GM21723 (cell line): Measurements from ENCODE around the gene LGALS12.

Source experiments
- ATAC-seq: cut with Tn5 transposase; IDR thresholded peaks from one replicate; pipeline ENCODE4 v1.9.1; 2021; ENCODE audit warnings: mild to moderate bottlenecking, moderate library complexity; ENCODE audit not compliant: unreplicated experiment

LGALS12 gene

GRCh38 chr11:63505857-63506528, at the start of gene LGALS12:
Gene LGALS12, plus strand, starts transcription at chr11:63506084. Its CDS starts 375 bp downstream, at chr11:63506459.
- ATAC-seq = no peak

DNA sequence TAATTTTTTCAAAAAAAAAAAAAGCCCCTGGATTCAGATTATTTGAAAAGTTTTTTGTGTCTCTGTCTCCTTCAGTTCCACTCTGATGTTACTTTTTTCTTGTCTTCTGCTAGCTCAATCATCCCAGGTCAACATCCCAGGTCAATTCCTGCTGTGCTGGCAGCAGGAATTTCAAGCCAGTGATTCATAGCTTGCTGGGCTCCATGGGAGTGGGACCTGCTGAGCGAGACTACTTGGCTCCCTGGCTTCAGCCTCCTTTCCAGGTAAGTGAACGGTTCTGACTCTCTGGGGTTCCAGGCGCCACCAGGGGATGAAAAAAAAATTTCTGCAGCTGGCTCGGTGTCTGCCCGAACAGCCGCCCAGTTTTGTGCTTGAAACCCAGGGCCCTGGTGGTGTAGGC, 46.3 kb upstream of the LGALS12 start:
- no peak for ATAC-seq

GRCh38 chr11:63462137-63462536, 43.7 kb upstream of the LGALS12 start:
- no peak for ATAC-seq

GRCh38 chr11:63470311-63470710, 35.6 kb upstream of the LGALS12 start:
- ATAC-seq = no peak

DNA sequence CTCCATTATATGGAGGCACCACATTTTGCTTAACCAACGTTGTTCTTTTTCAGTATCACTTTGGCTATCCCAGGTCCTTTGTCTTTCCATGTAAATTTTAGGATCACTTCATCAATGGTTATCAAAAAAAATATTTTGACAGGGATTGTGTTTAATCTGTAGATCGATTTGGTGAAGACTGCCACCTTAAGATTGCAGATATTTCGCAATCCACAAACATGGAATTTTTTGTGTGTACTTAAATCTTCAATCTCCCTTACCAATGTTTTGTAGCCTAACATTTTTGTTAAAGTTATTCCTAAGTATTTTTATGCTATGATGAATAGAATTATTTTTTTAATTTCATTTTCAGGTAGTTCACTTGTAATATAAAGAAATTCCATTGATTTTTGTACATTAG, 33.5 kb upstream of the LGALS12 start:
- ATAC-seq = no peak

DNA sequence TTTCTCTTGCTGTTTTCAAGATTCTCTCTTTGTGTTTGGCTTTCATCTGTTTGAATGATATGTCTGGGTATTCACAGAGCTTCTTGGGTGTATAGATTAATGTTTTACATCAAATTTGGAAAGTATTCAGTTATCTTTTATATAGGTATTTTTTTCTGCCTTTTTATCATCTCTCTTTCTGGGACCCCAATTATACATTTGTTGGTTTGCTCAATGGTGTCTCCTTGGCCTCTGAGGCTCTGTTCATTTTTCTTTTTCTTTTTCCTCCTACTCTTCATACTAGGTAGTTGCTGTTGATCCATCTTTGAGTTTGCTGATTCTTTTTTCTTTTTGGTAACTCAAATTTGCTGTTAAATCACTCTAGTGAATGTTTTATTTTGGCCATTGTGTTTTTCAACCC, 29.3 kb upstream of the LGALS12 start:
- no peak for ATAC-seq

DNA sequence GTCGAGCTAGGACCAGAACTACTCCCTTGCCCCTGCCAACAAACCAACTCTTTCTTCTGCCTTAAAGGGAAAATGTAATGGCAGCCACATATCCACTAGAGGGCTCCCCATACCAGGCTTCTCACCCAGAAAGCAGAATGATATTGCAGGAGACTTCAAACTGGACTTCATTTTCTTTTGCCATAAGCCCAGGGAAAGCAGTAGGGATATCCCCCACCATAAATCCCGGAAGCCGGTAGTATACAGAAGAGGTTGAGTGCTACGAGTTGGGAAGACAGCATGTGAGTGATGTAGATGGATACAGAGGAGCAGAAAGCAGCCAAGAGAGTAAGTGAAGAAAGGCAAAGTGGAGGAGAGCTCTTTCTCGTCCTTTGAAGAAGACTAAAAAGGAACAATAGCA, 27.0 kb upstream of the LGALS12 start:
- ATAC-seq = no peak

DNA sequence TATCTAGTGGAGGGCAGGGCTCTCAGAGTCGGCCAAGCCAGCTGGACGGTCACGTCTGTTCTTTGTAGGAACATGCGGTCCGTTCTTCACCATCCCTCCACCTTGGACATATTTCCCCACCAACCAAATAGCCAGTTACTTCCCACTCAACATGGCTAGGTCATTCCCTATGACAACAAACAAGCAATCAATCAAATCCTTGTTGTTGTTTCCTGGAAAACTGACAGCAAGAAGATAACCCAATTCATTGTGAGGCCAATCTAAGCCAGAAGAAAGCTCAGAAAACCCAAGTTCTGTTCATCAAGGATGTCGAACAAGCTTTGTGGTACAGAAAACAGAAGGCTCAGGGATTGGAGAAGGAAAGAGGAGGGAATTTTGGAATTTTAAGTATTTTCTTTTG, 25.8 kb upstream of the LGALS12 start:
- no peak for ATAC-seq

DNA sequence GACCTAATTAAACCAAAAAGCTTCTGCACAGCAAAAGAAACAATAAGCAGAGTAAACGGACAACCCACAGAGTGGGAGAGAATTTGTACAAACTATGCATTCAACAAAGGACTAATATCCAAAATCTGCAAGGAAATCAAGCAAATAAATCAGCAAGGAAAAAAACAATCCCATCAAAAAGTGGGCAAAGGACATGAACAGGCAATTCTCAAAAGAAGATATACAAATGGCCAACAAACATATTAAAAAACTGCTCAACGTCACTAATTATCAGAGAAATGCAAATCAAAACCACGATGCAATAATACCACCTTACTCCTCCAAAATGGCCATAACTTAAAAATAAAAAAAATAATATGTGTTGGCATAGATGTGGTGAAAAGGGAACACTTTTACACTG, 20.1 kb upstream of the LGALS12 start:
- no peak for ATAC-seq

GRCh38 chr11:63488789-63489188, 17.1 kb upstream of the LGALS12 start:
- no peak for ATAC-seq

GRCh38 chr11:63489879-63490278, 16.0 kb upstream of the LGALS12 start:
- no peak for ATAC-seq

DNA sequence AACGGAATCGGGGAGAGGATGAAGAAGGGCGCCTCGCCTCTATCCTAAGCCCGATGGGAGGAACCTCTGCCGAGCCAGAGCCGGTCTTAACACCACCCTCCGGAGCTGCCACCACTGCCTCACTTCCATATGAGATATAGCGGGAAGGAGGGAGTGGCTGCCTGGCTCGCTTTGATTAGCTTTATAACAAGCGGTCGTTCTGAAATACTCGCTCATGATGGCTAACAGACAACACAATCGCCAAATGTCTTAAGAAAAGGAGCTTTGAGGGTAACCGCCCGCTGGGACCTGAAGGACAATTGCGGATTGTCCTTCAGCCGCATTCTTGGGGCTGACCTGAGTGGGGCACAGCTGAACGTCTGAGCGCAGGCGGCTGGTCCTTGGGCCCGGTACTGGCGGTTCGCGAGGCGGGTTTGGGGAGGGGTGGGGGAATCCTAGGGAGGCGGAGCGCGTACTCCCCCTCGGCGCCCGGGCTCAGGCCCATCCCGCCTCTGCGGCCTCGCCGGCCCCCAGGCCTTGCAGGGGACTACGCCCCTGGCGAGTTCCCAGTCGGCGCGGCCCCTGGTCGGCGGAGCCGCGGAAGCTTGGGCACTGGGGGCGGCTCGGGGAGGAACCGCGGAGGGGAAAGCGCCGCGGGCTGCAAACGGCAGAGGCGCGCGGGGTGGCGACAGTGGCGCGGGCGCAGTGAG, 15.2 kb upstream of the LGALS12 start, which contains the start of gene PLAAT5:
PLAAT5 (minus strand) TSS at position 617 of the 689 bp plus-strand sequence; CDS start at position 484, 133 bp downstream.
- ATAC-seq = no peak

GRCh38 chr11:63491240-63491587, 14.7 kb upstream of the LGALS12 start:
- ATAC-seq = no peak

DNA sequence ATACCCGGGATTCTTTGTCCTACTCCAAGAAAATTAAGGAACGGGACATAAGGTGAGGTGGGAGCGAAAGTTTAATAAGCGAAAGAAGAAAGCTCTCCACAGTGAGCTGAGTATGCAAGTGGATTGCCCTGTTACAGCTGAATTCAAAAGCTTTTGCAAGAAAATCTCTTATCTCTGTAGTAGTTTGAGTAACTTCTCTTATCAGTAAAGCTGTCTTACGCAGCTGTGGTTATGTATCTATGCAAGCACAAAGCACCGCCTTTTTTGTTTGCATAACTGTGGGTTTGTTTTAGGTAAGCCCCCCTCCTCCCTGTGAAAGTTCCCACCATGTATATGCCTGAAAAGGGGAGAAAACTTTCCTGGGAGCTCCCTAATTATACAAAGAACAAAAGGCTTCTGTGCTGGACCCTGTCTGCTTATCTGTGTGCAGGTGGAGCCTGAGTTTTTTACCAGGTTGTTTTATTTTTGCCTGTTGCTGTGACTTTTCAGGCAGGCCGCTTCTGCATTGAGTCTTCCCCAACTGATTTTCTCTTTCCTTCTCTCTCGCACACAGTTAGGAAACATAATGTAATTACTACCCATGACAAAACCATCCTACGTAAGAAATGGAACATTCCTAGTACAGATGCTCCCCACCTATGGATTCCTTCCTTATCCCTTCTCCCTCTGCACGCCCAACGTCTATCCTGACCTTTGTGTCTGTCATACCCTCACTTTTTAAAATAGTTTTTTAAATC, 14.1 kb upstream of the LGALS12 start:
- ATAC-seq = no peak

- no peak for ATAC-seq
Measured at GRCh38 chr11:63492441-63492840, 13.4 kb upstream of the LGALS12 start.

DNA sequence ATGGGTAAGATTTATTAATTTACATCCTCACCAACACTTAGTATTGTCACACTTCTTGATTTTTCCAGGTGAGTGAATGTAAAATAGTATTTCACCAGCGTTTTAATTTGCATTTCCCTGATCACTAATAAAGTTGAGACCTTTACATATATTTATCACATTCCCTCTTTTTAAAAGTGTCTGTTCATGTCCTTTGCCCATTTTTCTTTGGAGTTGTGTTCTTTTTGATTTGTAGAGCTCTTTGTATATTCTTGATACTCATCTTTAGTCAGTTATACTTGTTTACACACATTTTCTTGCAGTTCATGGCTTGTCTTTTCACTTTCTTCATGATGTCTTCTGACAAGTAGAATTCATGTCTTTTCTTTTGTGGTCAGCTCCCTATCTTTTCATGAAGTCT, 12.8 kb upstream of the LGALS12 start:
- no peak for ATAC-seq

- ATAC-seq = no peak
Measured at GRCh38 chr11:63494975-63495374, 10.9 kb upstream of the LGALS12 start.

GRCh38 chr11:63499874-63500273, 6.0 kb upstream of the LGALS12 start:
- no peak for ATAC-seq

GRCh38 chr11:63501236-63501635, 4.6 kb upstream of the LGALS12 start:
- ATAC-seq = no peak

- ATAC-seq = no peak
Measured at GRCh38 chr11:63502252-63502820, 3.5 kb upstream of the LGALS12 start.

- no peak for ATAC-seq
Measured at GRCh38 chr11:63503492-63503891, 2.4 kb upstream of the LGALS12 start.

GRCh38 chr11:63504054-63504453, 1.8 kb upstream of the LGALS12 start:
- no peak for ATAC-seq
